CD4-positive, alpha-beta T cell treated with Interleukin-4 for 4 hours (primary cell): ENCODE data around the gene GRIP1.

Experiments
- DNase-seq: peaks from one replicate; pipeline ENCODE4 v3.0.0-alpha.2; 2020

The GRIP1 gene

GRCh38 chr12:66594688-66595087 lies 84.2 kb downstream of the GRIP1 start:
- no peak for DNase-seq

GRCh38 chr12:66590275-66590985 lies 88.4 kb downstream of the GRIP1 start:
- no peak for DNase-seq

GRCh38 chr12:66589095-66589494 lies 89.8 kb downstream of the GRIP1 start:
- no peak for DNase-seq

- no peak for DNase-seq
These were observed 91.0 kb downstream of the GRIP1 start for GRCh38 chr12:66587912-66588311.

GRCh38 chr12:66584673-66585072 lies 94.2 kb downstream of the GRIP1 start:
- DNase-seq, result no peak

- DNase-seq, result no peak
These were observed 105.3 kb downstream of the GRIP1 start for GRCh38 chr12:66573605-66574004.

- DNase-seq, result no peak
These were observed 106.0 kb downstream of the GRIP1 start for GRCh38 chr12:66572845-66573244.

GRCh38 chr12:66571361-66571915 lies 107.4 kb downstream of the GRIP1 start:
- no peak for DNase-seq

GRCh38 chr12:66563220-66563619 lies 115.7 kb downstream of the GRIP1 start:
- no peak for DNase-seq

- DNase-seq, result no peak
These were observed 123.8 kb downstream of the GRIP1 start for GRCh38 chr12:66555113-66555512.

- no peak for DNase-seq
These were observed 126.2 kb downstream of the GRIP1 start for GRCh38 chr12:66552716-66553115.

- no peak for DNase-seq
These were observed 128.2 kb downstream of the GRIP1 start for GRCh38 chr12:66550626-66551025.

GRCh38 chr12:66549050-66549389 lies 129.9 kb downstream of the GRIP1 start:
- no peak for DNase-seq

- DNase-seq, result no peak
These were observed 130.4 kb downstream of the GRIP1 start for GRCh38 chr12:66548338-66549049.

GRCh38 chr12:66541426-66541825 lies 137.4 kb downstream of the GRIP1 start:
- no peak for DNase-seq

GRCh38 chr12:66539431-66539830 lies 139.4 kb downstream of the GRIP1 start:
- DNase-seq, result no peak

- DNase-seq, result no peak
These were observed 139.9 kb downstream of the GRIP1 start for GRCh38 chr12:66538970-66539369.

- no peak for DNase-seq
These were observed 141.0 kb downstream of the GRIP1 start for GRCh38 chr12:66537876-66538275.

GRCh38 chr12:66533767-66534166 lies 145.1 kb downstream of the GRIP1 start:
- no peak for DNase-seq

GRCh38 chr12:66531766-66532165 lies 147.1 kb downstream of the GRIP1 start:
- no peak for DNase-seq

- DNase-seq, result no peak
These were observed 148.9 kb downstream of the GRIP1 start for GRCh38 chr12:66529934-66530333.

GRCh38 chr12:66516561-66516960 lies 162.3 kb downstream of the GRIP1 start:
- DNase-seq, result no peak

GRCh38 chr12:66516133-66516532 lies 162.7 kb downstream of the GRIP1 start:
- DNase-seq, result no peak

- no peak for DNase-seq
These were observed 164.3 kb downstream of the GRIP1 start for GRCh38 chr12:66514581-66514980.
